ENCODE measurements around the gene TBXAS1.

The TBXAS1 gene

GRCh38 chr7:140007051-140007690, 178.1 kb downstream of the TBXAS1 start:
- no peak for DNase-seq

GRCh38 chr7:140008755-140009610, 179.9 kb downstream of the TBXAS1 start:
- DNase-seq: no peak

GRCh38 chr7:140009735-140010134, 180.7 kb downstream of the TBXAS1 start:
- DNase-seq: no peak

GRCh38 chr7:140010194-140010895, 181.3 kb downstream of the TBXAS1 start:
- DNase-seq: no peak

GRCh38 chr7:140013676-140014075, 184.6 kb downstream of the TBXAS1 start:
- no peak for DNase-seq

GRCh38 chr7:140014123-140014522, 185.1 kb downstream of the TBXAS1 start:
- DNase-seq: no peak

GRCh38 chr7:140015471-140015970, 186.5 kb downstream of the TBXAS1 start:
- no peak for DNase-seq

GRCh38 chr7:140016540-140016939, 187.5 kb downstream of the TBXAS1 start:
- no peak for DNase-seq

GRCh38 chr7:140017034-140017433, 188.0 kb downstream of the TBXAS1 start:
- DNase-seq: no peak

- DNase-seq: no peak
Measured at GRCh38 chr7:140017543-140017942, 188.5 kb downstream of the TBXAS1 start.

GRCh38 chr7:140018125-140019043, 189.3 kb downstream of the TBXAS1 start:
- DNase-seq: no peak

GRCh38 chr7:140019172-140019571, 190.1 kb downstream of the TBXAS1 start:
- no peak for DNase-seq

GRCh38 chr7:140019606-140020005, 190.5 kb downstream of the TBXAS1 start:
- no peak for DNase-seq

- no peak for DNase-seq
Measured at GRCh38 chr7:140021603-140022002, 192.5 kb downstream of the TBXAS1 start.

- no peak for DNase-seq
Measured at GRCh38 chr7:140022582-140023211, 193.6 kb downstream of the TBXAS1 start.

- DNase-seq: no peak
Measured at GRCh38 chr7:140023728-140024127, 194.7 kb downstream of the TBXAS1 start.

- DNase-seq: no peak
Measured at GRCh38 chr7:140024585-140024984, 195.5 kb downstream of the TBXAS1 start.

GRCh38 chr7:140025241-140025640, 196.2 kb downstream of the TBXAS1 start:
- no peak for DNase-seq

- DNase-seq: no peak
Measured at GRCh38 chr7:140025814-140026433, 196.9 kb downstream of the TBXAS1 start.

- no peak for DNase-seq
Measured at GRCh38 chr7:140026935-140027334, 197.9 kb downstream of the TBXAS1 start.

- no peak for DNase-seq
Measured at GRCh38 chr7:140027858-140028257, 198.8 kb downstream of the TBXAS1 start.
